Tibial nerve (tissue), 4 donors: ENCODE data around the gene FRMPD2.

Source experiments
- EP300 ChIP-seq, 2 donors: sonication (generic); formaldehyde crosslinking; IDR thresholded peaks; one replicate each; pipeline ENCODE4 v1.6.1; 2017; ENCODE audit warnings: antibody characterized with exemption in 2 of 2, mild to moderate bottlenecking in 1 of 2
- POLR2A ChIP-seq, 2 donors: fragments of 450-650 bp; IDR thresholded peaks; one replicate each; pipeline ENCODE4 v1.6.1; 2017; ENCODE audit warnings: antibody characterized with exemption in 2 of 2, mild to moderate bottlenecking in 2 of 2, moderate library complexity in 2 of 2
- TF ChIP-seq, protein P1 (sequence below), 5 experiments: fragments of 200-600 bp in 3 of 5; fragments of 450-650 bp in 2 of 5; sonication (generic) in 3 of 5; IDR thresholded peaks; one replicate each; pipeline ENCODE4 v1.5.1; 2016 to 2019; ENCODE audit warnings: antibody characterized with exemption in 5 of 5, mild to moderate bottlenecking in 3 of 5, moderate library complexity in 2 of 5

DNA sequence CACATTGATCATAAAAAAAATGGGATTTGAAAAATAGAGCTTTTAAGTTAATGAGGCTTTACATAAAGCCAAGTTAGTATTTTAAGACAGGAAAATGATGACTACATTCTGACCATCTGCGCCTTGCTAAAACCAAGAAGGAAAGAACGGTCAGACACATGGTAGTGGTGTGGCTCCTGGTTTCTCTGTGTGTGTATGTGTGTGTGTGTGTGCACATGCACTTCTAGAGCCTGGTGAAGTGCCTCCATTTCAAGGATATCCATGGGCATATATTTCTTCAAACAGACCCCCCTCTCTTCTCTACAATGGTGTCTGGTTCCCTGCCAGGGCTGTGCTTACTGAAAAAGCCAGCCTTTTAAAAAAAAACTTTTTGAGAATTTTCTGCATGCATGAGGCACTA lies 80.9 kb downstream of the FRMPD2 start:
- TF ChIP-seq, protein P1, sequence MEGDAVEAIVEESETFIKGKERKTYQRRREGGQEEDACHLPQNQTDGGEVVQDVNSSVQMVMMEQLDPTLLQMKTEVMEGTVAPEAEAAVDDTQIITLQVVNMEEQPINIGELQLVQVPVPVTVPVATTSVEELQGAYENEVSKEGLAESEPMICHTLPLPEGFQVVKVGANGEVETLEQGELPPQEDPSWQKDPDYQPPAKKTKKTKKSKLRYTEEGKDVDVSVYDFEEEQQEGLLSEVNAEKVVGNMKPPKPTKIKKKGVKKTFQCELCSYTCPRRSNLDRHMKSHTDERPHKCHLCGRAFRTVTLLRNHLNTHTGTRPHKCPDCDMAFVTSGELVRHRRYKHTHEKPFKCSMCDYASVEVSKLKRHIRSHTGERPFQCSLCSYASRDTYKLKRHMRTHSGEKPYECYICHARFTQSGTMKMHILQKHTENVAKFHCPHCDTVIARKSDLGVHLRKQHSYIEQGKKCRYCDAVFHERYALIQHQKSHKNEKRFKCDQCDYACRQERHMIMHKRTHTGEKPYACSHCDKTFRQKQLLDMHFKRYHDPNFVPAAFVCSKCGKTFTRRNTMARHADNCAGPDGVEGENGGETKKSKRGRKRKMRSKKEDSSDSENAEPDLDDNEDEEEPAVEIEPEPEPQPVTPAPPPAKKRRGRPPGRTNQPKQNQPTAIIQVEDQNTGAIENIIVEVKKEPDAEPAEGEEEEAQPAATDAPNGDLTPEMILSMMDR (IDR thresholded peaks at IDR 0.05) = no peak
- no peak for TF ChIP-seq POLR2A (IDR thresholded peaks at IDR 0.05)
- TF ChIP-seq EP300 (IDR thresholded peaks at IDR 0.05) = no peak
